ENCODE data around the gene OR10G2. TPM values are rescaled to one million over a fixed set of nuclear protein-coding genes. Genes with fewer than 3 reads are reported as not detected.
"Not testable (repeated sequence)": the region's sequence is repeated elsewhere in the genome, so short reads cannot be mapped to it uniquely, and the experiment has no call there.

OR10G2 gene
- total RNA-seq, 2 experiments from 2014 or later = not detected

DNA sequence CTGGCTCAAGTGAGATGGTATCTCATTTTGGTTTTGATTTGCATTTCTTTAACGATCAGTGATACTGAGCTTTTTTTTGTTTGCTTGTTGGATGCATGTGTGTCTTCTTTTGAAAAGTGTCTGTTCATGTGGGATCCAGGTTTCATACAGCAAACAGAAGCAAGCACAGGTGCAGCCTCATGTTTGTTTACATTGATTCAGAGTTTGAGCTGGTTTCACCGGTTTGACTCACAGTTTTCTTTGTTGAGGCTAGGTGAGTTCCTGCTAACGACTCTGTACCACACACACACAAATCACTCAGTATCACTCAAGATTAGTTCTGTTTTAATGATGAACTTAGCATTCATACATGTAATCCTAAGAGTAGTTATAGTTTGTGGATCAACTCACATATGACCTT, 3.7 kb downstream of the OR10G2 start:
- no peak overlapping the region for H3K4me3 Mint-ChIP-seq
- no peaks in the 10 kb centered on the region for H3K9me3 Mint-ChIP-seq
- intact Hi-C loops (cut with micrococcal nuclease) = no loop called here
- TF ChIP-seq, protein P1, sequence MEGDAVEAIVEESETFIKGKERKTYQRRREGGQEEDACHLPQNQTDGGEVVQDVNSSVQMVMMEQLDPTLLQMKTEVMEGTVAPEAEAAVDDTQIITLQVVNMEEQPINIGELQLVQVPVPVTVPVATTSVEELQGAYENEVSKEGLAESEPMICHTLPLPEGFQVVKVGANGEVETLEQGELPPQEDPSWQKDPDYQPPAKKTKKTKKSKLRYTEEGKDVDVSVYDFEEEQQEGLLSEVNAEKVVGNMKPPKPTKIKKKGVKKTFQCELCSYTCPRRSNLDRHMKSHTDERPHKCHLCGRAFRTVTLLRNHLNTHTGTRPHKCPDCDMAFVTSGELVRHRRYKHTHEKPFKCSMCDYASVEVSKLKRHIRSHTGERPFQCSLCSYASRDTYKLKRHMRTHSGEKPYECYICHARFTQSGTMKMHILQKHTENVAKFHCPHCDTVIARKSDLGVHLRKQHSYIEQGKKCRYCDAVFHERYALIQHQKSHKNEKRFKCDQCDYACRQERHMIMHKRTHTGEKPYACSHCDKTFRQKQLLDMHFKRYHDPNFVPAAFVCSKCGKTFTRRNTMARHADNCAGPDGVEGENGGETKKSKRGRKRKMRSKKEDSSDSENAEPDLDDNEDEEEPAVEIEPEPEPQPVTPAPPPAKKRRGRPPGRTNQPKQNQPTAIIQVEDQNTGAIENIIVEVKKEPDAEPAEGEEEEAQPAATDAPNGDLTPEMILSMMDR (IDR thresholded peaks at IDR 0.05) = no peak
- no peak for ATAC-seq
- CTCF ChIA-PET = no interaction called here
- no peaks in the 10 kb centered on the region for H3K4me1 Mint-ChIP-seq (ENCODE audit: low read depth)
- no peaks in the 10 kb centered on the region for H3K36me3 Mint-ChIP-seq (ENCODE audit: low read depth)
- peaks cover 2% of the 10 kb centered on the region for H3K27me3 Mint-ChIP-seq
- POLR2A ChIA-PET = no interaction called here
- DNase-seq = no peak
- no peak overlapping the region for H3K27ac Mint-ChIP-seq

GRCh38 chr14:21630503-21630902, 4.2 kb downstream of the OR10G2 start:
- POLR2A ChIA-PET; H3K36me3 Mint-ChIP-seq (ENCODE audit: low read depth); H3K27ac Mint-ChIP-seq; H3K27me3 Mint-ChIP-seq; H3K4me1 Mint-ChIP-seq (ENCODE audit: low read depth); DNase-seq; intact Hi-C loops (cut with micrococcal nuclease); ATAC-seq; H3K9me3 Mint-ChIP-seq; H3K4me3 Mint-ChIP-seq; CTCF ChIA-PET: not testable (repeated sequence)

DNA sequence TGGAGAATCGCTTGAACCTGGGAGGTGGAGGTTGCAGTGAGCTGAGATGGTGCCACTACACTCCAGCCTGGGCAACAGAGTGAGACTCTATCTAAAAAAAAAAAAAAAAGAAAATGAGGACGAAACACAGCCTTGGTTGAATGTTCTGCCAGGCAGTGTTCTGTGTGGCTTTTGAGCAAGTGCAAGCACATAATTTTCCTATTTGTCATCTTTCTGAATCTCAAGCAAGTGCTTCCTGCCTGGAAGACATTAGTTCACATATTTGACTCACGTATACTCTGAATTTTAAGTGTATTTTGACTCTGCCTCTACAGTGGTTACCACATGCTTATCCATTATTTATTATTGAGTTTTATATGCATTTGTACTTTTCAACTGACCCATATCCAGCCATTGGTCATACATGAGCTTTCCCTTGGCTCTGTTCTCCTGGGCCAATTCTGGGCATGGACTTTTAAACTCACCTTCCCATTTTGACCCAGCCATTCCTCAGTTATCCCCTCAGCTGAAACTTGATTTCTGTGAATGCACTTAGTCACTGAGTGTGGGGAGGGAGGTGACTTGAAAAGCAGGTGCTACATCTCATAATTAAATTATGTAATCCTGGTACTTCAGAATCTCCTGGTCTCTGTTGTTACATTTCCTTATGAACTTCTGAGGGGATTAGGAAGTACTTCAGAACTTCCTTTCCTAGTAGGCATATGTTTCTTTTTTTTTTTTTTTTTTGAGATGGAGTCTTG, 8.1 kb downstream of the OR10G2 start:
- Mint-ChIP-seq H3K27me3 (peaks cover 4% of the 10 kb centered on the region), H3K9me3 (no peaks in the 10 kb centered on the region), H3K4me1 (ENCODE audit: low read depth) (no peaks in the 10 kb centered on the region), H3K4me3 (no peak overlapping the region), H3K27ac (no peak overlapping the region), H3K36me3 (ENCODE audit: low read depth) (no peaks in the 10 kb centered on the region)
- no peak for DNase-seq
- no peak for ATAC-seq
- CTCF ChIA-PET = no interaction called here
- TF ChIP-seq, protein P1 (IDR thresholded peaks at IDR 0.05) = no peak
- intact Hi-C loops (cut with micrococcal nuclease) = no loop called here
- POLR2A ChIA-PET = no interaction called here

DNA sequence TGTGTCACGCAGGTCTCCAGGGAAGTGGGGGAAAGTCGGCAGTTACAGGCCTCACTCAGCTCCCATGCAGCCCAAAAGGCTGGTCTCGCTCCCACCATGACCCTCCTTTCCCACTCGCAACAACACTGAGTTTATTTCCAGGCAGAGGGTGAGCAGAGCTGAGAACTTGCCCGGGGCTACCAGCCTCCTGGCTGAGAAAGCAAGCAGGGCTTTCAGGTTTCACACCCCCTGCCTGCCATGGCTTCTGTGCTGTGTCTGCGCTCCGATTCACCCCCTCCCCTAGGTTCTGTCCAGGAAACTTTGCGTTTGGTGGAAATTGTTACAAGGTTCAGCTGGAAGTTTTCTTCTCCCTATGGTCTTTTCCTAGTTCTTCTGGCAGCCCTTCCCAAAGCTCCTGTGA, 17.1 kb downstream of the OR10G2 start:
- POLR2A ChIA-PET = no interaction called here
- TF ChIP-seq, protein P1 (IDR thresholded peaks at IDR 0.05) = no peak
- Mint-ChIP-seq H3K36me3 (ENCODE audit: low read depth) (no peaks in the 10 kb centered on the region), H3K4me3 (no peak overlapping the region), H3K9me3 (no peaks in the 10 kb centered on the region), H3K4me1 (ENCODE audit: low read depth) (no peaks in the 10 kb centered on the region), H3K27me3 (peaks cover 21% of the 10 kb centered on the region), H3K27ac (no peak overlapping the region)
- CTCF ChIA-PET = interaction anchor here (1.4 kb wide), 1 partner anchor 94 kb away, joined by 3 read pairs; no protein-coding TSS in a partner anchor
- intact Hi-C loops (cut with micrococcal nuclease) = no loop called here
- ATAC-seq (no peak), DNase-seq (no peak)

- ATAC-seq (no peak), DNase-seq (no peak)
- H3K27me3 Mint-ChIP-seq = peaks cover 24% of the 10 kb centered on the region
- no peak overlapping the region for H3K27ac Mint-ChIP-seq
- CTCF ChIA-PET = no interaction called here
- POLR2A ChIA-PET = no interaction called here
- H3K9me3 Mint-ChIP-seq = no peaks in the 10 kb centered on the region
- intact Hi-C loops (cut with micrococcal nuclease) = no loop called here
- H3K36me3 Mint-ChIP-seq (ENCODE audit: low read depth) = no peaks in the 10 kb centered on the region
- H3K4me3 Mint-ChIP-seq = no peak overlapping the region
- TF ChIP-seq, protein P1 (IDR thresholded peaks at IDR 0.05) = no peak
- H3K4me1 Mint-ChIP-seq (ENCODE audit: low read depth) = no peaks in the 10 kb centered on the region
These were observed 20.5 kb downstream of the OR10G2 start for GRCh38 chr14:21614240-21614639.

All from activated CD8-positive, alpha-beta T cell treated with anti-CD3 and anti-CD28 coated beads for 36 hours (primary cell).